NCI-H748 (cell line): ENCODE results near the gene KIRREL3.

Experiments used
- DNase-seq: peaks from one replicate; lab custom pipeline; 2025; ENCODE audit not compliant: unreplicated experiment; lab: John Stamatoyannopoulos, UW

The KIRREL3 gene

DNA sequence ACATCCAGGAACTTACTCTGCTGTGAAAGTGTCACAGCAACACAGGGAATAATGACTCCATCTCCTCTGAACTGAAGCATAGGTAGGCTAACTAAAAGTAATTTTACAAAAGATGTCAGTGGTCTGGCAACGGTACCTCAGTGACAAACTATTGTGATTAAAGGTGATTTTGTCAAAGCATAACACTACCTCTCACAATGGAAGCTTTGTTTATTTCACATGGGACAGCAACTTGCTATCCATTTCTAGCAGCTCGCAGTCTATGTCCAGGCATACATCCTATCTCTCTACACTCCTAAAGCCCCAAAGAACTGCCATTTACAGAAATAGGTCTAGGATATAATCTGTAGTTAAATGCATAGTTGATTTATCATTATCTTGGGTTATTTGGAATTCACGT, 163.0 kb downstream of the KIRREL3 start:
- DNase-seq, result no peak

DNA sequence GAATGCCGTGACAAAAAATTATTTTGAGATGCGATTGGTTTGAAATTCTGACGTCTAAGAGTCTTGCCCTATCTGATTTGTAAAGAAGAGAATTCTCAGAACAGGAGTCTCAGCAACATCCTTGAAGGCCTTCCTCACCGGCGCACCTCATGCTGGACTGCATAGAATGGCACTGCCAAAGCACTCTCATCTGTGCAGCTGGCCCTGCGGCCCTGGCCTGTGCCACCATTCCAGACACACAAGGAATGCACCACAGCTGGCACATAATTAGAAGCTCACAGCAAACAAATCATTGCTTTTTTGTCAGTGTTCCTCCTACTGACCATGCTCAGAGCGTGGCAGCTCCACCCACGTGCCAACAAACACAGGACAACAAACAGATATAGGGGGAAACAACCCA, 166.0 kb downstream of the KIRREL3 start:
- no peak for DNase-seq

DNA sequence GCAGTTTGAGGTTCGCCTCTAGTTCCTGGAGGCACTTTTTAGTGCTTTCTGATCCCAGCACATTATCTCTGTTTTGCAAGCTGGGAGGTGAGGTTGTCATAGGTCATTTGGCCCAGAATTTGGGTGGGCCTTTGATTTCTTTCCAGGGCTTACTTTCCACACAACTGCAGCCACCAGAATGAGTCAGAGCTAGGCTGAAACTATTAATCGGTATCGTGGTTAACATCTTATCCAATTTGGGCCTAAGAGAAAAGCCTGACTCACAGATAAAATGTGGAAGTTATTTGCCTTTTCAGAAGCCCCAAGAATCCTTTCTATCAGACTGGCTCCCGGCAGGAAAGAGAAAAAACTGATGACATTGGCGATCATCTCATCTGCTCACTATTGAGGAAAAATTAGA, 166.4 kb downstream of the KIRREL3 start:
- no peak for DNase-seq

- peak; percentile 85 for DNase-seq
These were observed 167.5 kb downstream of the KIRREL3 start for GRCh38 chr11:126833065-126833464.

GRCh38 chr11:126832387-126832786, 168.2 kb downstream of the KIRREL3 start:
- DNase-seq, result no peak

DNA sequence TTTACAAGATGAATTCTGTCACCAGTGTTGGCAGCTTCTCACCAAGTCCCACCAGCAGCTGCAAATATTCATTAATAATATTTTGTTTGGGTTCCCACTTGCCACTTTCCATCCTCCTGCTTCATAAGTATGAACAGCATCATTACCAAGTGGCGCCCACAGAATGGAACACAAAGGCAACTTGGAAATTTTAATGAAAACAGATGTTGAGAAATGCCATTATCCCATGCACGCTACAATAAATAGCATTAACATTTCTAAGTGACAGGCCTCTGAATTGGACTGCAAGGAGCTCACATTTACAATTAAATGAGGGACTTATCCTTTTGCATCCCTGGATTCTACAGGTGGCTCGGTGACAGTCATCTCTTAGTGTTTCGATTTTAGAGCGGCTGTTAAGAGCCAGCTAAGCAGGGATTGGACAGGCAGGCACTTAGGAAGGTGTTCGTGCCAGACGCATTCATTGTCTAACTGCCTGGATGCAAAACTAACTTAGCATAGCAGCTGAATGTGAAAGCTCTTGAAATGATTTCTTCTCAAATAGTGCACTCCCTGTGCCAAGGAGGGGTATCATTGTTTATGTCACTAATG, 170.3 kb downstream of the KIRREL3 start:
- DNase-seq, result peak; percentile 89

DNA sequence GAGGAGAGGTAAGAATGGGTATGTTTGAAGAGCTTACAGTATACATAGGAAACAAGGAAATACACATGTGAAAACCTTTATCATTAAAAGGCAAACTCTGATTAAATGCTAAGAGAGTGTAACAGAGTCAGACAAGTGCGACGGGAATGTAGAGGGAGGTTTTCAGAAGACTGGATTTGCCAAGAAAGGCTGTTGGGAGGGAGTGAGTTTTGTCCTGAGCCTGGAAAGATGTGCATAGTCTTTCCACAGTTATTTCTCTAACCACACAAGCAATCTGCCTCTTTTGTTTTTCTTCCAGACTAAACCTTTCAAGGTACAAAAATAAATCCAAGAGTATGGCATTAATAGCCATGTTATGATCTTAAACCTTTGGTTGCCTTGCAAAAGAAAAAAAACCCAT, 170.9 kb downstream of the KIRREL3 start:
- DNase-seq, result no peak

- DNase-seq, result peak; percentile 42
These were observed 176.4 kb downstream of the KIRREL3 start for GRCh38 chr11:126824035-126824607.

DNA sequence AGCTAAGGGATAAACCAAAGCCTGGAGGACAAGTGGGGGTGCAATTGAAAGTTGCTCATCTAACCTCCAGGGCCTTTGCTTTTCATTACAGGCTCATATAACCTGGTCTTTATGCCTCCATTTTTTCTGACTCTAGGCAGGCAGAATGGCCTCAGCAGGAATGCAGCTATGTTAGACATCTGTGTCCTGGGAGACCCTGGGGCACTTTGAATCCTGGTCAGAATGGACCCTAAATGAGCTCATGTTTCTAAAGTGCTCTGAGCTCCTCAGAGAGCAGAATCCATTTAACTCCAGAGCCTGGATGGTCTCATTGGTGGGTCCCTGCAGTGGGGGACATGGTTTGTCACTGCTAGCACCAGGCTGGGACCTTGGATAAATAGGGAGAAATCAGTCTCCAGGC, 177.3 kb downstream of the KIRREL3 start:
- no peak for DNase-seq

DNA sequence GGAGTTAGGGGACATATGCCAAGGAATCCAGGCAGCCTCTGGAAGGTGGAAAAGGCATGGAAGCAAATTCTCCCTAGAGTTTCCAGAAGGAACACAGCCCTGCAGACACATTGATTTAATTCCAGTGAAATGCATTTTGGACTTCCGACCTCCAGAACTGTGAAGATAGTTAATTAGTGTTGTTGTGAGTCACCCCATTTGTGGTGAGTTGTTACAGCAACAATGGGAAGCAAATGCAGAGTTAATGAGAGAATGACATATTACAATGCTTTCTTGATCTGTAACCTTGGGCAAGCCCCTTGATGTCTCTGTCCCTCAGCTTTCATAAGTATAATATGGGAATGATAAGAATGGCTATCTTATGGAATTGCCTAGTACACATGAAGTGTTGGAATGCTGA, 178.7 kb downstream of the KIRREL3 start:
- no peak for DNase-seq

DNA sequence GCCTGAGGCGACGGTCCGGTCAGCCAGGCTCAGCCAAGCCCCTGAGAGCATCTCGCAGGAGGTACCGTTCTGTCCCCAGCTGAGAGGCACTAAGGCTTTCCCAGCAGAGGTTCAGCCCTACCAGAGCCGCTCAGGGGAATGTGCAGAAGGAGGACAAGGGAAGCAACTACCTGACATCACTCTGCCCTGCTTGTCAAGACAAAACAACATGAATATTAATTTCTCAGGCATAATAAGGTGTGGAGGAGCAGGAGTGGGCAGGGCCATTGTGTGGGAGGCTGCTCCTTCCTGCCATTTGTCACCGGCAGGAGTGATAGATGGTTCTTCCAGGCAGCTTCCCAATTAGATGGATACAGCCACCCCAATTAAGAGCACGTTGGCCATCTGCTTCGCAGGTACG, 181.4 kb downstream of the KIRREL3 start:
- no peak for DNase-seq

- no peak for DNase-seq
These were observed 182.8 kb downstream of the KIRREL3 start for GRCh38 chr11:126817523-126818450.

DNA sequence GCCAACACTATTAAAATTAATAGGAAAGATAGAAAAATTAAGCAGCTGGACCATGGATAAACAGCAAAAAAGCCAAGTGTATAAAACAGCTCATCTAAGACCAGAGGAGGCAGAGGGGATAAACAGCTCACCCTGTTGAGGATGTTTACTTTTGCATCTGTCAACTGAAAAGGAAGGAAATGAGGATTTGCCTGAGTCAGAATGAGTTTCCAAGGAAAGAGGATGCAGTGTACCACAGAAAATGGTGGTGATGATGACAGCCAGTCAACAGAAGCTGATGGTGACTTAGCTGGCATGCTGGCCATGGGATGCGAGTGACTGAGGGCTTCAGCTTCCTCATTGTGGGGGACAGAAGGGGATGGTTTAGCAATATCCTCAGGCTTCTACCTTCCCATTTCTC, 183.5 kb downstream of the KIRREL3 start:
- no peak for DNase-seq

- peak; percentile 72 for DNase-seq
These were observed 183.9 kb downstream of the KIRREL3 start for GRCh38 chr11:126816645-126817044.

DNA sequence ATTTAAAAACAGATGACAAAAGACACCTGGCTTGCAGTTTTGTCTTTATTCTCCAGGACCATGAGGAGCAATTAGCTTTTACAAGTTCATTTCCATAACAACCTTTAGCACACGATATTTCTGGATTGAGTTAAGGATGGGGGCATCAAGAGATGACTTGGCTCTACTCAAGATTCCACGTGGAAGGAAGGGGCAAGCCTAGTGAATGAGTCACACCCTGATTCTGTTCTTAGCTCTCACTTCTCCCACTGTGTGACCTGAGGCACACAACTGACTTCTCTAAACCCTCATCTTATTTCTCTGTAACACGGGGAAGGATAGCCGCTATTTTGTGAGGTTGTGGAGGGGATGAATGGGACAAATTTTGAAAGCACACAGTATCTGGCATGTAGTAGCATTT, 185.5 kb downstream of the KIRREL3 start:
- no peak for DNase-seq

DNA sequence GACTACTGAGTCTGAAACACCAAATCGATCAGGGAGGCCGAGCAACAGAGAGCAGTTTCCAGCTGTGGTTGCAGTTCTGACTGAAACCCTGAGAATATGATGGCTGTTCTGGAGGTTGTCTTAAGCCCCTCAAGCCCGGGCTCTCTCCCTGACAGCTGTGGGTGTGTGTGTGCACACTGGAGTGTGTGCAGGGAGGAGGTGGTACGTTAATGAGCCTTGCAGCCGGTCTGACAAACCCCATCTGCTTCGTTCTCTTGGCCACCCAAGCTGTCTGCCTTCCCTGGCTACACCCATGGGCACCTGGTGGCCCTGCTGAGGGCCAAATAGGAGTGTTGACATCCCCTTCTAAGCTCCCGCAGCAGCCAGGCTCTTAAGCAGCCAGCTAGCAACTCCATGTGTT, 189.8 kb downstream of the KIRREL3 start:
- DNase-seq, result no peak

GRCh38 chr11:126809514-126810289, 190.9 kb downstream of the KIRREL3 start:
- DNase-seq, result no peak

GRCh38 chr11:126808836-126809235, 191.7 kb downstream of the KIRREL3 start:
- DNase-seq, result no peak

GRCh38 chr11:126808296-126808695, 192.3 kb downstream of the KIRREL3 start:
- DNase-seq, result no peak

DNA sequence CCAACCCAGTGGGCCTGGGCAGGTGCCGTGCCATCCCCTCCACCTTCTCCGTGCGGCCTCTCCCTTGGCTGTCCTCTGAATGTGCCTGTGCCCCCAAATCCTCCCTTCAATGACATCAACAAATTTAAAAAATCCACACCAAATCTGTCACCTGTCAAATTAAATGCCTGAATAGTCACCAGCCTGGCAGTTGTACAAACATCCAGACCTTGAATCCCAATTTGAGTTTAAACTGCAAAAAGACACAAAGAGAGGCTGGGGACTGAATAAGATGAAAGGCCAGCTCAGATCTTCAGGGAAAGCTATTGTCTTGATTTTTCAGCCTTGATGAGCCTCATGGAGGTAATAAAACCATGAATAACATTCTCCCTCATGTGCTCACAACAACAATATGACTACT, 194.7 kb downstream of the KIRREL3 start:
- DNase-seq, result no peak

- no peak for DNase-seq
These were observed 196.2 kb downstream of the KIRREL3 start for GRCh38 chr11:126804363-126804762.
